Lower leg skin (tissue), 3 donors: ENCODE measurements around the gene RIMS1.

Experiments used
- CTCF ChIP-seq, 3 donors: fragments of 450-650 bp; IDR thresholded peaks; one replicate each; pipeline ENCODE4 v1.5.1; 2016; ENCODE audit warnings: antibody characterized with exemption in 3 of 3, mild to moderate bottlenecking in 3 of 3, moderate library complexity in 2 of 3
- POLR2A ChIP-seq, 2 donors: fragments of 450-650 bp; IDR thresholded peaks; one replicate each; pipeline ENCODE4 v1.6.1; 2016 to 2017; ENCODE audit warnings: antibody characterized with exemption in 2 of 2, mild to moderate bottlenecking in 1 of 2, moderate library complexity in 1 of 2

GRCh38 chr6:72305971-72306370 is 419.6 kb downstream of the RIMS1 start:
- TF ChIP-seq CTCF (IDR thresholded peaks at IDR 0.05) (no peak), POLR2A (IDR thresholded peaks at IDR 0.05) (no peak)
